HTR-8/SVneo (cell line): Measurements from ENCODE around the gene ADAM12.
A peak's percentile ranks its signal among the peaks of the same experiment; 100 is the strongest.
"Not testable (repeated sequence)": the region's sequence is repeated elsewhere in the genome, so short reads cannot be mapped to it uniquely, and the experiment has no call there.

Source experiments
- DNase-seq: peaks from one replicate; pipeline ENCODE4 v3.0.0; 2011; ENCODE audit warnings: low spot score, mixed read lengths; ENCODE audit not compliant: insufficient read length
- FAIRE-seq: peaks from 2 replicates; lab custom pipeline; 2011; peaks lifted over from hg19 to GRCh38; lab: Jason Lieb, UNC

ADAM12 gene

DNA sequence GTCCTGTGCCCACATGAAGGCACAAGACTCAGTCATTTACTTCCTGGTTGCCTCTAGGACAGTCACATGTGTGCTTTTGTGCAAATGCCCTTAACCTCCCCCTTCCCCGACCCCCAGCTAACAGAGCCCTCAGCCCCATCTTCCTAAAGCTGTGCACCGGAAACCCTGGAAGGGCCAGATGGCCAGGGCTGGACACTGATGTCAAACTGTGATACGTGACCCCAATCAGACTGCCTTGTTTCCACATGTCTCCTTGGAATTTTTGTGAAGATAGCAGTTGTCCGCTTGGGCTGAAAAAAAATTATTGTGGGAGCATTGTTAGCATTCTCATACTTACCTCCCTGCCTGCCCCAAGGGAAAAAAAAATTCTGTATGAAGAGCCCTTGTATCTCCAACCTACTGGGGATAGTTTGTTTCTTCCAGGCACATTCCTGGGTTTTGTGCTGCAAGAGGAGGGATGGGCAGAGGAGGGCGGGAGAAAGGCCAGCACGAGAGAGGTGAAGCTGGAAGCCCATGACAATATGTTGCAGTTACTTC lies 17.0 kb upstream of the ADAM12 start:
- FAIRE-seq (no peak), DNase-seq (no peak)

DNA sequence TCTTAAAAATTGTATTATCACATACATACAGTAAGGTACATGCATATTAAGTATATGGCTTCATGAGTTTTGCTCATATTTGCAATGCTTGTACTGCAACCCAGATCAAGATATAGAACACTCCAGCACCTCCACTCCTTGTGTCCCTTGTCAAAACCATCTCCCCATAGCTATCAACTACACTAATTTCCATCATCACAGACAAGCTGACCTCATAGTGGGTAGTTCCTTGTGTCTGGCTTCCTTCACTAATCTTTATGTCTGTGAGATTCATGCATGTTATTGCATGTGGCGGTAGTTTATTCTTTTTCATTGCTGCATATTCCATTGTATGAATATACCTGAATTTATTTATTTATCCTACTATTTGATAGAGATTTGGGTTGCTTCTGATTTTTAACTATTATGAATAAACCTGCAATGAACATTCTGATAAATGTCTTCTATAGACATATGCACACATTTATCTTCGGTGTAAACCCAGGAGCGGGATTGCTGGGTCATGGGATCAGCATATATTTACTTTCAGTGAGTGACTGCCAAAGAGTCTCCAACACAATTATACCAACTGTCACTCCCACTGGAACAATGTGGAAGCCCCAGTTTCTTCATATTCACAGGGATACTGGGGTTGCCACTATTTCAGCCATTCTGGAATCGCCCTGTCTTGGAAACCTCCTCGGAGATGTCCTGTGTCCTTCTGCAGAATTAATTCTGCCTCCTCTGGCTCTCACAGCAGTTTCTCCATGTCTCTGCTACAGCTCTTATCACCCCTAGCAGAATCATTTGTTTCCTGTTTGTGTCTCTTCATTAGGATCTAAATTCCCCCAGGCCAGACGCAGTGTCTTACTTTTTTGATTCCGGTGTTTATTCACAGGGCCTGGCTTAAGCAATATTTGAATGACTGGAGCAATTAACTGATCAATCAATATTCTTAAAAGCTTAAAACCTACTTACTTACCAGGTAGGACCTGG lies 14.7 kb upstream of the ADAM12 start:
- FAIRE-seq (no peak), DNase-seq (no peak)

DNA sequence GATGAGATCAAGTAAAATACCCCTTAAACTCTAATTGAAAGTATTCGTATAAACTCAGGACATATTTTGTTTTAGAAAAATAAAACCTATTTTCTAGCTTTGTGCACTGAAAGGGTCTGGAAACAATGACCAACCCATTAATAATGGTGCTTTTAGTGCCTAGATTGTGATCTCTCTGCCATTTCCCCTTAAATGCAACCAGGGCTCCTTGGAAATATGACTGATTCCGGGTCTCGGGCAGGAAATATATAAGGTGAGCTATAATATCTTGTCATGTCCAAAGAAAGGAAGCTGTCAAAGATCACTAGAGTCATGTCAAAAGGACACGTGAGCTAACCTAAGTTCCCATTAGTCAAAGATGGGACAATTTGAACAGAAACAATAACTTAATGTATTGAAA lies 12.4 kb upstream of the ADAM12 start:
- FAIRE-seq = no peak
- DNase-seq = no peak

DNA sequence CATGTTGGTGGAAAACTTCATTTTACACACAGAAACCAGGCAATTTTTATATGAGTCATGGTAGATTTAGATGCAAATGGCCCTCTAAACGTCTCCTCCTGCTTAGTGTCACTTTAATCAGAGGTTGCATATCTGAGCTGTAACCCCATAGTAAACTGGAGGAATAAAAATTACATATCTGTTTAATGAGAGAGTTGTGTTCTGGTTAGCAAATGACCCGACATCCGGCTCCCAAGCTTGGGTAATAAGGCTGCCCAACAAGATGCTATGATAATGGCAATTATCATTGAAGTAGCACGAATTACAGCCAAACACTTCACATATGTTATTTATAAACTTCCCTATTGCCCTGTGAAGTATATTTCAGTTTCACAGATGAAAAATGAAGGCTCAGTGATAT lies 10.6 kb upstream of the ADAM12 start:
- no peak for DNase-seq
- FAIRE-seq = no peak

DNA sequence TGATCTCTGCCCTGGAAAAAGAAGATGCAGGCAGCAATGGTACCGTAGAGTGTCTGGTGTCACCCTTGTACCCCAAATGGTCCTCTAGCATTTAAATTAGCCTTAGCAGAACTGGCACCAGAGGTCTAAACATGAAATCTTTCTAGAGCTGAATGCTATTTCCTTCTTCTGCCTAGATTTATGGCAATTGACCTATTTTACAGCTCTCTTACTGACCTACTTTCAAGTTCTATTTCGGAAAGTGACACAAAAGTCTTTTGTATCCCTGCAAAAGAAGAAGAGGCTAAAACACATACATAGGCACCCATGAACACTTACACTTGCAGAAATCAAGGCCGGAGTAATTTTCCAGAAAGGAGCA lies 10.1 kb upstream of the ADAM12 start:
- FAIRE-seq = no peak

DNA sequence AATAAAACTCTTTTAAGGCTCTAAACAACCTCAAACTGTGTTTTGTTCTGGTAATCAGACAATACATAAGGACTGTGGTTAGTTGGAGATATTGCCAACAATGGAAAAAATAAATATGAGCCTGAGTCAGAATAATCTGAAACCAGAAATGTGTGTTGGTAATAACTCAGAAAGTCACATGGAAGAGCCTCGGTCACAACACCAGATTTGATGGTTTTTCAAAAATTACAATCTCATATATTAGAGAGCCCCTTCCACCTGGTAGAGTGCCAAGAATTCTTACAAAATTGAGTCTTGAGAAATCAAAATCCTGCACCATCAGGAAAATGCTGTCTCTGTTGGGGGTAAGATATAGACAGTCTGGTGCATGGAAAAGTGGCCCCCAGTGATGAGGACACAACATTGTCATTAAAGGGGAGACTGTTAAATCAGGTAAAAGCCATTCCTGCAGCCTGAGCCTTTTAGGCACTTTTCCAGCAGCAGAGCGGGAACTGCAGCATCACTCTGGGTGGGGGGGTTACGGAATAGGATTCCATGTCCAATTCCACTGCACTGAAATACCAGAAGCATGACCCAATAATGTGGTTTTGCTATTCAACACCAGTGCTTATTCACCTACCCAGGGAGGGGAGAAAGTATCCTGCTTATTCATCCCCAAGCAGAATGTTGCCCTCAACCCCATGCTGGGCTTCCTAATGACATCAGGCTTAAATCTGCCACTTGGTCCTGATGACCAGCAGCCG lies 9.5 kb upstream of the ADAM12 start:
- DNase-seq = peak; percentile 70
- FAIRE-seq = peak; percentile 75

More for the DNA sequence above, 10.1 kb upstream of the ADAM12 start:
- no peak for DNase-seq

DNA sequence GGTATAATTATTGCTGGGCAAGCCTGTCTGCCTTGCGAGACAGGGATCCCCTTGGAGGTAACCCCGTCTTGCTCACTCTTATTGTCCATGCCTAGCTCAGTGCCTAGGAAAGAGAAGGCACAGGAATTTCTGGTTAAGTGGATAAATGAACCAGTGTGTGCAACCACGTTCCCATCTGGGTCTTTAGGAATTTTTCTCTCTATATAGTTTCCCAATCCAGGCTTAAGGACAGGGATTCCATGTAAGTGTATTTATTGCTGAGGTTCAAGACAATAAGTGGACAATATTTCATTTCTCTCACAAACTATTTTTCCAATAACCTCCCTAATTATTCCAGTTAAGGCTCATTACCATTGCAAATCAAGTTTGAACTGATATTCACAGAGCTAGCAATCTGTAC lies 8.9 kb upstream of the ADAM12 start:
- DNase-seq = no peak
- FAIRE-seq = no peak

DNA sequence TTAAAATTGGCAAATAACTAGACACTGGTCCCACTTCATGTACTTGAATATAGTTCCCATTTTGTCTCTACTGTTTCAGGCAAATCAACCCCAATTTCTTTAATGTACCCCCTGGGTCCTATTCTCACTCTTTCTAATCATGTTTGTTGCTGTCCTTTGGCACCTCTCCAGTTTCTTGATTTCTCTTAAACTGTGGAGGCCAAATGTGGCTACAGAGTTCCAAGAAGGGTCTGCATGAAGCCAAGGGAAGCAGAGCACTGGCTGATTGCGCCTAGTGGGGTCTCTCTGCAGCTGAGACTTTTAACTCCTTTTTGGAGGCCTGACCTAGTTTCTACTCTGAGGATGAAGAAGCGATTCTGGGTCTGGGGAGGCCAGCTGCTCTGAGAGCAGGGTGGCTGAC lies 6.7 kb upstream of the ADAM12 start:
- FAIRE-seq = no peak
- DNase-seq = no peak

DNA sequence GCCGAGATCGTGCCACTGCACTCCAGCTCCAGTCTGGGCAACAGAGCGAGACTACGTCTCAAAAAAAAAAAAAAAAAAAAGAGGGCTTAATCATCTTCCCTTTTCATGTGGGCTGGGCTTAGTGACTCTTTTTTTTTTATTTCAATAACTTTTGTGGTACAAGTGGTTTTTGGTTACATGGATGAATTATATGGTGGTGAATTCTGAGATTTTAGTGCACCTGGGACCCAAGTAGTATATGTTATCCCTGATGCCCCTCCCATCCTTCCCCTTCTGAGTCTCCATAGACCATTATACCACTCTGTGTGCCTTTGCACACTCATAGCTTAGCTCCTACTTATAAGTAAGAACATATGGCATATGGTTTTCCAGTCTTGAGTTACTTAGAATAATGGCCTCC lies 4.8 kb upstream of the ADAM12 start:
- no peak for DNase-seq
- FAIRE-seq = no peak

DNA sequence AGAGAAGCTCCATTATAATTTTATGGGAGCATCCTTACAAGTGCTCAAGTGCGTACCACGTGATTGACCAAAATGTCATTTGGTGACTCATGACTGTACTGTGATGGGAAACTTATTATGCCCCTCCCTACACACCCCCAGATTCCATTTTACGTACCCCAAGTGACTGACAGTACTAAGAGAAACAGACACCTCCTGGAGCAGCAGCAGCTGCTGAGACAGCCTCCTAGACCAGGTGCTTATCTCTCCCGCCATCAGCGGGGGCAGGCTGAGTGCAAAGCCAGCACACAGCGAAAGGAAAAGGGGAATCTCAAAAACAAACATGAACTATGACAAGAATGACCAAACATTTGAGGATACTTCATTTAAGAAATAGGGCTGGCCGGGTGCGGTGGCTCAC lies 4.2 kb upstream of the ADAM12 start:
- FAIRE-seq = no peak
- DNase-seq = no peak

DNA sequence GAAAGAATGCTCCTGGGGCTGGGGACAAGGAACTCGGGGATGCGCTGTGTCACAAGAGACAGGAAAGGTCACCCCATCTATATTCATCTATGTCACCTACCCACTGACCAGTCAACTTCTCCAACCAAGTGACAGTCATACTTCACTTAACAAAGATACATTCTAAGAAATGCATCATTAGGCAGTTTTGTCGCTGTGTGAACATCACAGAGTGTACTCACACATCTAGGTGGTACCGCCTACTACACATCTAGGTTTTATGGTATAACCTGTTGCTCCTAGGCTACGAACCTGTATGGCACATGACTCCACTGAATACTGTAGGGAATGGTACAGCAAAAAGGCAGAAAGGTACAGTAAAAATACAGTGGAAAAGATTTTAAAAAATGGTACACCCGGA lies 3.8 kb upstream of the ADAM12 start:
- no peak for DNase-seq
- no peak for FAIRE-seq

DNA sequence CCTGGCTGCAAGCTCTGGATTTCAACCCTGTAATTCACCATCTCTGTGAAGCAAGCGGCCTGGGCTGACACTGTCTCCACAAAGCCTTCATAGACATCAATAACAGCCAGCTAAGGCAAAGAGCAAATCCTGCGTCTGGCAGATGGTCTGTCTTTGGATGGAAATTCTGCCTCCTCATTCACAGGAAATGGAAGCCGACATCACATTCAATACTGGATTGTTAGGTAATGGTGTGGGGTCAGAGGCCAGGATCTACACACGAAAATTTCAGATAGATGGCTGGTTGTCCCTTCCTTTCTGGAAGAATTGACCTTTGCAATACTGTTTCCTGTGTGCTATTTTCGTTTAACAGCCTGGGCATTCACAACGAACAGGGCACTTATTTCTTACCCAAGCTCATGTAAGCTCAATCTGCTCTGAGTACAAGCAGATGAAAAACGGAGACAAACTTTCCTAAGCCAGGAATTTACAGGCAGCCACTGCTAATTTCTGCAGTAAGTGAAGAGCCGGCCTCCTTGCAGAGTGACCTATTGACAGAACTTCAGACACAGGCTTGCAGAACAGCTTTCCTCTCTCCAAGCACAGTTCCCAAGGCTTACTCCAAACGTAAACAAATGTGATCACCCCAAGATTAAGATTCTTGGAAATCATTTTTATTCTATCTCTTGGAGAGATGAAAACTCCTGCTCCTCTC lies 3.1 kb upstream of the ADAM12 start:
- FAIRE-seq (no peak), DNase-seq (no peak)

DNA sequence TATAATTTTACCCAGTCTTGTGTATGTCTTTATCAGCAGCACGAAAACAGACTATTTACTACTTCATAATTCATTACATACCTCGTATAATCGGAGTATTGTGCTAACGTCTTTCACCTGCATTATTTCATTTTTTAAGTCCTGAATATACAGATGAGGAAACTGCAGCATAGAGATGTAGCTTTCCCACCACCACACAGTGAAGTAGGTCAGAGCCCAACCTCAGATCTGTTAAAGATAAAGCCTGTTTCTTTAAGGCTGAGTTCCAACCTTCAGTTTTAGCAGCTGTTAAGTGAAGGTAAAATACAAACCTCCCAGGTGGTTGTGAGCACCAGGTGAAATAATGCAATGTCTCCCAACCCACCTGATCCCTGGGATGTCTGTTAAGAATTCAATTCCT lies 2.0 kb upstream of the ADAM12 start:
- DNase-seq (no peak), FAIRE-seq (no peak)

DNA sequence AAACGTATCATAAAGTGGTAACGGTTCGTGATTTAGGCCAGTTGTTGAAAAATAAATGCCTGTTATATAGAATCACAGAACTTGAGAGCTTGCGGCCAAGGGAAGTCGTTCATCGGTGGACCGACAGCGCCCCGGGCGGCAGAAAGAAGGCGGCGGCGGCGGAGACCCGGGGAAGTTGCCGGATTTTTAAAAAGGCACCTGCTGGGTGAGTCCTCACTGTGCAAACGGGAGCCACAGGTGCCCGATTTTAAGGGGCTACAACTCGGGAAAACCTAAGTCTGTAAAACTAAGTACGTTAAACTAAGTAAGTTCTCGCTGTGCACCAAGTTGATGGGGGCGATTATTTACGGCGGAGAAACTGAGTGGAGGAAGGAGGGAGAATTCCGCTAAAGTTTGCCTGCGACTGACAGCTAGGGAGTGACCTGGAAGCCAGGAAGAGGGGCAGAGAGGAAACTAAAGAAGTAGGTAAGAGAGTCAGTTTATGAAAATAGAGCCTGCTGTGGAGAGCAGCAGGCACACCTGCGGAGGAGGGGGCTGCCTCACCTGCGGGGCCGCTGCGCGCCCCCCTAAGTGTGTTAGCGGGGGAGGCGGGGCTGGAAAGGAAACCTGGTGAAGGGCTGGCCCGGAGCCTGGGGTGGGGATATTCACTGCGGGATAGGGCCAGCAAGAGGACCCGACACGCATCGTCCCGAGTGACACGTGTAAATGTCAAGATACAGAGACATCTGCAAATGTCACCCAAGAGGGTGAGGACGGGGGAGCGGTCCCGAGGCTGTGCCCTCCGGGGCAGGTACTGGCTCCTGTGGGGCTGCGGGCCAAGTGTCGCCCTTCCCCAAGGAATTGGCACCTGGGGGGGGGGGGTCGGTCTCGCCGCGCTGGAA lies 996 bp downstream of the ADAM12 start:
- FAIRE-seq = no peak
- peak; percentile 45 for DNase-seq

DNA sequence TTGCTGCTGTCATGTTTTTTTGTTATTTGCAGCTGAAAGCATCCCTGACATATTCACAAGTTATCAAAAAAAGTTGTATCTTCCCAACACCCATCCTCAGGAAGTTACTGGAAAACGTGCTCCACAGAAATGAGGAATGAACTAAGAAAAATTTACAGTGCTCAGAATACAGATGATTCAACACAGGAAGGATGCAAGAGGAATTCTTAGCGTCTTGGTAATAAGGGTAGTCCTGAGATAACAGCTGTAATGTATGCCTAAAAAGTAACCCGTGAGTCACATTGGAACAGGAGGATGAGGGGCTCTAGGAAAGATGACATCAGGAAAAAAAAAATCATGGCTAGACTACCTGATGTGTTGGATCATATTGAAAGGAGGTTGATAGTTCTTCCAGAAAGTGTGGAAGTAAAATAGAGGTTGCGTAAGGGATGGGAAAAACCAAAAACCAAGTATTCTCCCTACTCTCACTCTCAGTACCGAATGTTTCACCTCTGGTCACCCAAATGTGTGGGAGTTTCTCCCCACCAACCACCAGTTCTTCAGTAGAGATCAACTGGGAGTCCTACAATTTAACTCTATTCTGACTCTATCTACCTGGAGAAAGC lies 3.9 kb downstream of the ADAM12 start:
- DNase-seq (no peak), FAIRE-seq (no peak)

DNA sequence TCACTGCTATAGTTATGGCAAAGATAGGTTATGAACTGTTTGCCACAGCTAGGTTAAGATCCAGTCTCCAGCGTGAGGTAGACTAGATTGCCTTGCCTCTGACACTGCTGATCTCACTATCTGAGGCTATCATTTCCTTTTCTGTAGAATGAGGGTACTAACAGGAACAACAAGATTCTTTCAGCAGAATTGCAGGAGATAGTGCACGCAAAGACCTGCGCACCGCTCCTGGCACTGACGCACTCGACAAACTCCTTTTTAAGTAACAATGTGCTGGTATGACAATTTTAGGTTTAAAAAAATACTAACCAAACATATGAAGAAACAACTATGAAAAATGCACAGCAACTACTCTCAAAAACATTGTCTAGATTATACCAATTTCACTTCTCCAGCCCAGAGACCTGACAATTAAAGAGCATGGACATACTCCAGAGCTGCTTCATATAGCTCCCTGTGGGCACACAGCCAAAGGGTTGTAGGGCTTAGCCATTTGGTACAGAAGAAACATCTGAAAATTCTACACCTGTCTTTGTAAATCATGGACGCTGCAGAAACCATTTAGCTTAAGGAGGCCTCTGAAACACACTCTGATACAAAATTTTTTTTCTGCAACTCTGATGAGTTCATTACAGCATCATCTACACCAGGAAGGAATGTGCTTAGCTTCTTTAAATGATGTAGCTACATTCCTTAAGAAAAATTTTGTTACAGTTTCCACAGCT lies 7.8 kb downstream of the ADAM12 start:
- no peak for DNase-seq

DNA sequence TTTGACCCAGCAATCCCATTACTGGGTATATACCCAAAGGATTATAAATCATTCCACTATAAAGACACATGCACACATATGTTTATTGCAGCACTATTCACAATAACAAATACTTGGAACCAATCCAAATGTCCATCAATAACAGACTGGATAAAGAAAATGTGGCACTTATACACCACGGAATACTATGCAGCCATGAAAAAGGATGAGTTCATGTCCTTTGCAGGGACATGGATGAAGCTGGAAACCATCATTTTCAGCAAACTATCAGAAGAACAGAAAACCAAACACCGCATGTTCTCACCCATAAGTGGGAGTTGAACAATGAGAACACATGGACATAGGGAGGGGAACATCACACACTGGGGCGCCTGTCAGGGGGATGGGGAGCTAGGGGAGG lies 9.1 kb downstream of the ADAM12 start:
- not testable (repeated sequence) for FAIRE-seq, DNase-seq

More for the DNA sequence above, 7.8 kb downstream of the ADAM12 start:
- FAIRE-seq = no peak

DNA sequence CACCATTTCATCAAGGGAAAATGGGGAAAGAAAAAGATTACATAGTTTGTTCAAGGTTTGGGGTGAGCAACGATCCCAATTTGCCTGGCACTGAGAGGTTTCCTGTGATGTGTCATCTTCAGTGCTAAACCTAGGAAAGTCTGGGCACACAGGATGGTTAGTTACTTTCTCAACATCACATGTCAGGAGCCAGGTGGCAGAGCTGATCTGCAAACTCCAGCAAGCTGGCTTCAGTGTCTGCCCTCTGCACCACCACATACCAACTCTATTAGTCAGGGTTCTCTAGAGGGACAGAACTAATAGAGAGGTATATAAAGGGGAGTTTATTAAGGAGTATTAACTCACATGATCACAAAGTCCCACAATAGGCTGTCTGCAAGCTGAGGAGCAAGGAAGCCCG lies 11.3 kb downstream of the ADAM12 start:
- no peak for DNase-seq
- FAIRE-seq = no peak
